HepG2 (cell line): ENCODE results near the gene KRTAP1-3. TPM values are rescaled to one million over a fixed set of nuclear protein-coding genes. Genes with fewer than 3 reads are reported as not detected.

Experiments
- ATAC-seq: fragments of 200-7000 bp; cut with Tn5 transposase; 3 replicates; pipeline ENCODE4 v1.9.1; 2020; ENCODE audit warnings: mild to moderate bottlenecking, moderate library complexity
- BruUV-seq: library from RNA; stranded (reverse); fragments of 400-500 nt; replicated peaks from 2 replicates; lab custom pipeline; 2021; lab: Mats Ljungman, UMichigan
- CTCF ChIA-PET: fragments of 300-600 bp; formaldehyde crosslinking; extraction: SDS; loops from one replicate; lab custom pipeline; 2021; ENCODE audit warnings: low total read pairs, inconsistent platforms, low intra/inter-chr PET ratio; lab: Yijun Ruan, JAX
- POLR2A ChIA-PET: fragments of 350-600 bp; sonication (Branson Sonifier 250); formaldehyde crosslinking; loops from one replicate; lab custom pipeline; 2020; ENCODE audit warnings: antibody characterized with exemption, inconsistent platforms; lab: Yijun Ruan, JAX
- DNase-seq: peaks from one replicate; pipeline ENCODE4 v3.0.0-alpha.2; 2015; ENCODE audit warnings: low spot score
- FAIRE-seq: peaks from 3 replicates; lab custom pipeline; 2011; peaks lifted over from hg19 to GRCh38; lab: Jason Lieb, UNC
- H2AFZ ChIP-seq: one replicate; pipeline ENCODE4 v1.6.1; 2011; ENCODE audit warnings: low read length, inconsistent platforms
- H3K27ac ChIP-seq: fragments of 300-600 bp; 3 replicates; pipeline ENCODE4 v1.8.0; 2011; ENCODE audit warnings: mixed run types, mild to moderate bottlenecking, mixed read lengths, low read length, inconsistent platforms; ENCODE audit not compliant: insufficient read depth; ENCODE audit errors: extremely low read length
- H3K27me3 ChIP-seq, 2 experiments: fragments of 200-600 bp in 1 of 2; 2 replicates in 1 of 2; 3 replicates in 1 of 2; pipeline versions ENCODE4 v1.6.0 to v1.8.0; 2011; ENCODE audit warnings: low read length in 2 of 2, mild to moderate bottlenecking in 2 of 2, moderate library complexity in 2 of 2, inconsistent platforms in 1 of 2; ENCODE audit not compliant: insufficient read depth in 2 of 2, control insufficient read depth in 1 of 2
- H3K36me3 ChIP-seq, 2 experiments: fragments of 200-600 bp in 1 of 2; replicated peaks in 1 of 2; 2 replicates in 1 of 2; 3 replicates in 1 of 2; pipeline versions ENCODE4 v1.5.1 to v1.8.0; 2011; ENCODE audit warnings: low read length in 2 of 2, inconsistent platforms in 1 of 2; ENCODE audit not compliant: insufficient read depth in 2 of 2, control insufficient read depth in 1 of 2
- H3K4me1 ChIP-seq: 2 replicates; pipeline ENCODE4 v1.5.1; 2012; ENCODE audit warnings: low read length, inconsistent platforms; ENCODE audit not compliant: insufficient read depth
- H3K4me2 ChIP-seq: 2 replicates; pipeline ENCODE4 v1.6.0; 2011; ENCODE audit warnings: low read depth, low read length, inconsistent platforms
- H3K4me3 ChIP-seq, 3 experiments: fragments of 200-600 bp in 1 of 3; sonication (generic), shearing (Covaris generic) in 1 of 3; replicated peaks in 1 of 3; 2 replicates each; pipeline ENCODE4 v1.5.1; 2011 to 2016; ENCODE audit warnings: low read length in 3 of 3, inconsistent platforms in 2 of 3, low read depth in 2 of 3, mild to moderate bottlenecking in 2 of 3, control low read depth in 1 of 3, mixed read lengths in 1 of 3; ENCODE audit not compliant: insufficient read depth in 1 of 3
- H3K79me2 ChIP-seq: one replicate; pipeline ENCODE4 v1.6.1; 2011; ENCODE audit warnings: low read length, inconsistent platforms; ENCODE audit not compliant: insufficient read depth
- H3K9ac ChIP-seq: 2 replicates; pipeline ENCODE4 v1.6.0; 2011; ENCODE audit warnings: mild to moderate bottlenecking, low read depth, low read length, inconsistent platforms; ENCODE audit not compliant: insufficient read depth
- H3K9me3 ChIP-seq: 2 replicates; pipeline ENCODE4 v1.5.1; 2012; ENCODE audit warnings: mild to moderate bottlenecking, low read length
- H4K20me1 ChIP-seq: 2 replicates; pipeline ENCODE4 v1.6.0; 2011; ENCODE audit warnings: inconsistent platforms, mild to moderate bottlenecking, low read length, moderate library complexity; ENCODE audit not compliant: insufficient read depth
- ATF4 ChIP-seq, 2 experiments: fragments of 450-650 bp in 1 of 2; sonication (generic) in 1 of 2; formaldehyde crosslinking; IDR thresholded peaks; 2 replicates each; pipeline versions ENCODE4 v1.5.0 to v1.8.0; 2020 to 2022; ENCODE audit warnings: mild to moderate bottlenecking in 1 of 2, missing genetic modification reagents in 1 of 2
- HOMEZ ChIP-seq: IDR thresholded peaks from 2 replicates; pipeline ENCODE4 v1.6.1; 2016; ENCODE audit warnings: low read depth
- ZNF503 ChIP-seq: sonication (generic); formaldehyde crosslinking; IDR thresholded peaks from 2 replicates; pipeline ENCODE4 v1.4.0; 2020; ENCODE audit warnings: missing genetic modification reagents
- WGBS: methylation state at CpG from one replicate; pipeline ENCODE4 v1.1.6; 2017; ENCODE audit warnings: low lambda C conversion rate; 5-methylcytosine and 5-hydroxymethylcytosine counted together
- in situ Hi-C: cut with HindIII; loops from 2 replicates; pipeline ENCODE4 v1.10.0; 2017; ENCODE audit warnings: low pct_unique_long_range_greater_than_20kb; ENCODE audit not compliant: extremely low pct_ligation_motif_present
- intact Hi-C: fragments of 100-400 bp; cut with micrococcal nuclease; formaldehyde crosslinking; loops from one replicate; pipeline ENCODE4 v1.10.0; 2022; ENCODE audit not compliant: unreplicated experiment
- polyA plus RNA-seq, 8 experiments: library from polyadenylated mRNA; depleted of rRNA in 3 of 8; stranded (reverse) in 7 of 8; unstranded in 1 of 8; fragments of >200 nt; fragmentation: Illumina TruSeq in 4 of 8; extraction: Trizol in 4 of 8; gene quantifications; 2 replicates each; pipeline versions ENCODE4 v1.2.1 to v1.2.3, GENCODE V29; 2011 to 2016; ENCODE audit warnings: low read depth in 4 of 8, missing spikeins in 1 of 8, mixed read lengths in 1 of 8; ENCODE audit not compliant: insufficient read depth in 1 of 8
- total RNA-seq, 5 experiments: library from RNA; depleted of rRNA; stranded (reverse); fragments of >200 nt; fragmentation: Illumina TruSeq; extraction: Trizol; gene quantifications; 2 replicates each; pipeline ENCODE4 v1.2.3, GENCODE V29; 2016; ENCODE audit warnings: low read depth in 1 of 5
- TF ChIP-seq, protein P1 (sequence below), 2 experiments: sonication (generic) in 1 of 2; formaldehyde crosslinking in 1 of 2; IDR thresholded peaks; 2 replicates each; pipeline versions ENCODE4 v1.4.0 to v1.6.1; 2016 to 2020; ENCODE audit warnings: borderline replicate concordance in 1 of 2, low read depth in 1 of 2, mild to moderate bottlenecking in 1 of 2, missing genetic modification reagents in 1 of 2

KRTAP1-3 gene
- total and polyA plus RNA-seq, 2 of the 13 experiments (the other 11 are each of a cell fraction or from before 2014, with no cell fraction given): not detected

GRCh38 chr17:41059276-41060051 lies 24.8 kb upstream of the KRTAP1-3 start (continued):
- TF ChIP-seq ATF4 (CRISPR knock-in tag; IDR thresholded peaks at IDR 0.05): peak in 1 of 2 experiments; percentile 81; a peak in 2 of 4 replicates
- peak; percentile 94 for TF ChIP-seq HOMEZ (CRISPR knock-in tag)
- peak; percentile 91; the same call in 1 of the 2 replicates for TF ChIP-seq ZNF503 (CRISPR knock-in tag)

GRCh38 chr17:41058741-41059140 lies 24.1 kb upstream of the KRTAP1-3 start:
- BruUV-seq: no TSS peak
- Histone ChIP-seq H3K27ac (peak overlapping the region; percentile 79), H3K9ac (peak overlapping the region; percentile 51), H3K4me2 (peak overlapping the region; percentile 51), H3K4me3 (no peak overlapping the region), H3K9me3 (no peaks in the 10 kb centered on the region), H3K79me2 (no peaks in the 10 kb centered on the region), H3K36me3 (no peaks in the 10 kb centered on the region), H2AFZ (no peak overlapping the region), H4K20me1 (no peaks in the 10 kb centered on the region), H3K4me1 (peaks cover 53% of the 10 kb centered on the region), H3K27me3 (no peaks in the 10 kb centered on the region)
- CTCF ChIA-PET: no interaction called here
- in situ Hi-C loops (loop anchor here (5.0 to 10.0 kb wide), 2 partner anchors 51 to 104 kb away; partner anchors contain the start of gene KRTAP3-1), intact Hi-C loops (loop anchor here (2.0 kb wide), 1 partner anchor 50 kb away; the partner anchor contains the start of gene KRTAP3-1)
- ATAC-seq (no peak), DNase-seq (peak; percentile 48), FAIRE-seq (no peak)
- POLR2A ChIA-PET: interaction anchor here (0.7 to 1.6 kb wide), 10 partner anchors 11 to 630 kb away, joined by 3 to 15 read pairs (median 4); partner anchors contain the start of gene KRTAP3-1
- 46% methylated on average over 5 of the region's 5 CpGs for WGBS
- TF ChIP-seq, protein P1, sequence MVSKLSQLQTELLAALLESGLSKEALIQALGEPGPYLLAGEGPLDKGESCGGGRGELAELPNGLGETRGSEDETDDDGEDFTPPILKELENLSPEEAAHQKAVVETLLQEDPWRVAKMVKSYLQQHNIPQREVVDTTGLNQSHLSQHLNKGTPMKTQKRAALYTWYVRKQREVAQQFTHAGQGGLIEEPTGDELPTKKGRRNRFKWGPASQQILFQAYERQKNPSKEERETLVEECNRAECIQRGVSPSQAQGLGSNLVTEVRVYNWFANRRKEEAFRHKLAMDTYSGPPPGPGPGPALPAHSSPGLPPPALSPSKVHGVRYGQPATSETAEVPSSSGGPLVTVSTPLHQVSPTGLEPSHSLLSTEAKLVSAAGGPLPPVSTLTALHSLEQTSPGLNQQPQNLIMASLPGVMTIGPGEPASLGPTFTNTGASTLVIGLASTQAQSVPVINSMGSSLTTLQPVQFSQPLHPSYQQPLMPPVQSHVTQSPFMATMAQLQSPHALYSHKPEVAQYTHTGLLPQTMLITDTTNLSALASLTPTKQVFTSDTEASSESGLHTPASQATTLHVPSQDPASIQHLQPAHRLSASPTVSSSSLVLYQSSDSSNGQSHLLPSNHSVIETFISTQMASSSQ (IDR thresholded peaks at IDR 0.05; ENCODE audit: low read depth): no peak
- TF ChIP-seq, protein P1 (CRISPR knock-in tag; IDR thresholded peaks at IDR 0.05; ENCODE audit: borderline replicate concordance): no peak
